Omental fat pad (tissue), 4 donors: ENCODE results near the gene JAG2. TPM values are rescaled to one million over a fixed set of nuclear protein-coding genes. Genes with fewer than 3 reads are reported as not detected.
A peak's percentile ranks its signal among the peaks of the same experiment; 100 is the strongest.

Experiments
- ATAC-seq: fragments of 150-250 bp; one replicate; pipeline ENCODE4 v1.9.1; 2016; ENCODE audit warnings: mild to moderate bottlenecking, moderate library complexity; ENCODE audit not compliant: low FRiP score
- DNase-seq: peaks from one replicate; pipeline ENCODE4 v3.0.0-alpha.2; 2019; ENCODE audit warnings: low spot score
- CTCF ChIP-seq, 3 donors: fragments of 450-650 bp; IDR thresholded peaks; one replicate each; pipeline ENCODE4 v1.5.1; 2016 to 2017; ENCODE audit warnings: antibody characterized with exemption in 3 of 3, mild to moderate bottlenecking in 3 of 3, moderate library complexity in 2 of 3
- total RNA-seq, 4 donors: library from RNA; depleted of rRNA; stranded (reverse); fragments of >200 nt; gene quantifications; one replicate each; pipeline ENCODE4 v1.1.0, GENCODE V29; 2016

The JAG2 gene
- total RNA-seq, 4 donors from 2014 or later, result 4.7 to 21.3 (median 8.3) TPM

- DNase-seq, result no peak
- TF ChIP-seq CTCF (IDR thresholded peaks at IDR 0.05), result no peak
- ATAC-seq, result no peak
Measured at GRCh38 chr14:105200074-105200473, 31.5 kb upstream of the JAG2 start.

- DNase-seq (no peak), ATAC-seq (peak; percentile 25)
- TF ChIP-seq CTCF (IDR thresholded peaks at IDR 0.05), result no peak
Measured at GRCh38 chr14:105199093-105199492, 30.5 kb upstream of the JAG2 start.

- no peak for TF ChIP-seq CTCF (IDR thresholded peaks at IDR 0.05)
- ATAC-seq (no peak), DNase-seq (no peak)
Measured at GRCh38 chr14:105198588-105198987, 30.0 kb upstream of the JAG2 start.

GRCh38 chr14:105197211-105197641, 28.6 kb upstream of the JAG2 start:
- no peak for ATAC-seq
- DNase-seq, result no peak
- no peak for TF ChIP-seq CTCF (IDR thresholded peaks at IDR 0.05)

GRCh38 chr14:105196265-105196960, 27.8 kb upstream of the JAG2 start:
- TF ChIP-seq CTCF (IDR thresholded peaks at IDR 0.05), result no peak
- ATAC-seq, result no peak
- DNase-seq, result no peak

GRCh38 chr14:105195522-105196264, 27.1 kb upstream of the JAG2 start:
- no peak for ATAC-seq
- DNase-seq, result no peak
- no peak for TF ChIP-seq CTCF (IDR thresholded peaks at IDR 0.05)

GRCh38 chr14:105195051-105195450, 26.5 kb upstream of the JAG2 start:
- no peak for TF ChIP-seq CTCF (IDR thresholded peaks at IDR 0.05)
- no peak for ATAC-seq
- no peak for DNase-seq
